Dermis blood vessel endothelial cell (primary cell): Measurements from ENCODE around the gene POLR2L. TPM values are rescaled to one million over a fixed set of nuclear protein-coding genes. Genes with fewer than 3 reads are reported as not detected.

ENCODE experiments used
- DNase-seq: peaks from one replicate; pipeline ENCODE4 v3.0.0; 2010
- total RNA-seq: library from RNA; depleted of rRNA; stranded (reverse); fragments of >200 nt; gene quantifications from 2 replicates; pipeline ENCODE4 v1.2.3, GENCODE V29; 2014

The POLR2L gene
- total RNA-seq: 81.9 and 193 TPM in 2 replicates

DNA sequence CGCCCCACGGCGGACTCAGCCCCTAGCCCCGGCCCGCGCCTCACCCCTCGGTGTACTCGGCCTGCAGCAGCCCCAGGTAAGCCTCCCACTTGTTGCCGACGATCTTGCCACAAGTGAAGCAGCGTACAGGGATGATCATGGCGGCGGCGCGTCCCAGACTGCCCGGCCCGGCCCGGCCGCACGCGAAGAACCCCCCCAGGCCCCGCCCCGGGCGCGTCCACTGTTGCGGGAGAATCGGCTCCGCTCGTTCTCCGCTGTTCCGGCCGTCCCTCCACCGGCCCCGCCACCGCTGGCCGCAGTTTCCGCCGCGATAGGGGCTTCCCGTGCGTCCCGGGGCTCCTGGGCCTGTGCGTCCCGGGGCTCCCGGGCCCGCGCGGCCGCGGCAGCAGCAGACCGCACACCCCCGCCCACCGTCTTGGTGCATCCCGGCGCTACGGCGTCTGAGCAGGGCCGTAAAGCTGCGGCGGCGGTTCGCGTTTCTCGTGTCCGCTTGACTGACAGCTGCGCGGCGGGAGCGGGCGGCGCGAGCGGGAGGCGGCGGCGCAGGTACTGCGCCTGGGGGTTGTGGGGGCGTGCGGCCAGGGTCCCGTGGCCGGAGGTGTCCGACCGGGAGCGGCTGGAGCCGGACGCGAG, at the start of gene POLR2L, which contains the start of gene TSPAN4:
Gene POLR2L (minus strand): TSS at position 160 of the 633 bp plus-strand sequence. CDS start 21 bp downstream, at position 139.
Gene TSPAN4 (plus strand): TSS at position 483 of the 633 bp plus-strand sequence. CDS start 7,453 bp downstream, outside the sequence.
- DNase-seq: peak; percentile 96

DNA sequence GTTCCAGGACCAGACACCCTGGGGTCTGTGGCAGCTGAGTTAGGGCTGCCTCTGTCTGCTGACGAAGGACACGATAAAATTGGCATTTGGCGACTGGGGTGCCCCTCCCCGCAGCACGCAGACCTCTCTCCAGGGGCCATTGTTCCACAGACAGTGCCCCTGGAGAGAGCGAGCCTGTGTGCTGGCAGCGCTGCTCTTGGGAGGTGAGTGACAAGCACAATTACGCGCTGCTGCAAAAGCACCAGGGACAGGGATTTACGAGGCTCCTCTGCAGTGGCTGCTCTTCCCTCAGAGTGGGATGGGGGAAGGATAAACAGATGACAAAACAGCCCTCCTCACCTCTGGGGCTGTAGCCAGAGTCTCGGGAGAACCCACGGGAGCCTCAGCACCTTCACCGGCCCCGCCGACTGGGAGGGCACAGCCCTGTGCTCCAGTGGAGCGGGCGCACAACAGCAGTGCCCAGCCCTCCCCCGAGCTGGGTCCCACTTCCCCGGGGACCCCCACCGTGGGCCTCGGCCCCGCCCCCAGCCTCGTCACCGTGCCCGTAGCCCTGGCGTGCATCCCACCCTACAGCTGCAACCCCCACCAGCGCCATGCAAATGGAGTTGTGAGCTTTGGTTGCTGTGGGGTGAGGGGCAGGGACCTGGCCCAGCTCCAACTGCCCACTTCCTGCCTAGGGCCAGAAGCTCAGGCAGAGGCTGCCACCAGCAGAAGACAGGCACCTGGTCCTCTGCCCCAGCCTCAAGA, 48.6 kb upstream of the POLR2L start:
- DNase-seq: no peak

DNA sequence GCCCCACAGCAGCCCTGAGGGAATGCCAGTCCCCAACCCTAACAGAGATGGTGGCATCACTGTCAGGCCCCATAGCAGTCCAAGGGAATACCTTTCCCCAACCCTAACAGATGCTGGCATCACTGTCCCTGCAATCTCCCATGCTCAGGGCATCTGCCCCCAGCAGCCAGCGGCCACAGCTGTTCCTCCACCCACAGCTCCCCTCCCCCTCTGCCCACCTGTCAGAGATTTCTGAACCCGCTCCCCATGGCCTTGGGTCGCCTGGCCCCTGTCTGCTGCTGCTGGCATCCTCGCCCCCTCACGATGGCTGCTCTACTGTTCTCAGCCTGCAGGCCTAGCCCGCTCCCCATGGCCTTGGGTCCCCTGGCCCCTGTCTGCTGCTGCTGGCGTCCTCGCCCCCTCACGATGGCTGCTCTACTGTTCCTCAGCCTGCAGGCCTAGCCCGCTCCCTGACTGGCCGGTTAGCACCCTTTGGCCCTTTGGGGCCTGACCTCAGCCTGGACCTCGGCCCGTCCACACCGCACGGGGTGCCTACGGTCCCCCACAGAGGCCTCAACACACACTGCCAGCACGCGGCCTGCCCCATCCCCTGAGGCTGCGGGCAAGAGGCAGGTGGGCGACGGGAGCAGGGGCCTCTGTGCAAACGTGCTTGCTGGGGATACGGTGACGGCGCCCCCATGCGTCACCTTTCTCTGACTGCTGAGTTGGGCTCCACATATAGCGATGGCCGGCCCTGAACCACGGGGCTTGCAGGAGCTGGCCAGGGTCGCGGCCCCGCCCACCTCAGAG, 47.6 kb upstream of the POLR2L start:
- DNase-seq: no peak

GRCh38 chr11:889257-889656, 46.9 kb upstream of the POLR2L start:
- DNase-seq: no peak

DNA sequence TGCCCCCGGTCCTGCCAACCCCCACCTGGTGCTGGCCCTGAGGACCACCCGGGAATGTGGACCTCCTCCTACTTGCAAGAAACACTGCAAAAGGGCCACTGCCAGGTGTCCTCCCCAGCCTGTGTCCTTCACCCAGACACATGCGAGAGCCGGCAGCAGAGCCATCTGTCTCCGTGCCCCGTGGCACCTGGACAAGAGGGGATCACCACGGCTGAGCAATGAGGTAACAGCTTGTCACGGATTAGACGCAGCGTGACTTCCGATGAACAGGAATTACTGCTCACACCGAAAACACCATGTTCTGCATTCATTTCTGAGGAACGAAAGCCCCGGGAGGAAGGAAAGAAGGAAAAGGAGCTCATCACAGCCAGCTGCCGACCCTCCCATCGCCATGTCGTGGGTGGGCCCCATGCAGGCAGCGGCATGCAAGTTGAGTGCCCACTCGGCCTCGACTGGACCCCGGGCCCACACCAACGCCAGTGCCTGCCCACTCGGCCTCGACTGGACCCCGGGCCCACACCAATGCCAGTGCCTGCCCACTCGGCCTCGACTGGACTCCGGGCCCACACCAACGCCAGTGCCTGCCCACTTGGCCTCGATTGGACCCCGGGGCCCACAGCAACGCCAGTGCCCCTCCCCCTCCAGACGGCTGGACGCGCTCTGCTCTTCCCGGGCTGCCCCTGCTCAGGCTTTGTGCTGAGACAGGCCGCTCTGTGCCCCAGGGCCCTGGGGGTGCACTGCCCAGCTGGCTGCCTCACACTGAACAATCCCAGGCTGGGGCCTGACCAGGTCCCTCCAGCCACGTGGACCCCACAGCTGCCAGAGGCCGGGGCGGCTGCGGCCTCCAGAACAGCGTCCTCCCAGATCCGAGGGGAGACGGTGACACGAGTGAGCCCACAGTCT, 46.2 kb upstream of the POLR2L start:
- no peak for DNase-seq

DNA sequence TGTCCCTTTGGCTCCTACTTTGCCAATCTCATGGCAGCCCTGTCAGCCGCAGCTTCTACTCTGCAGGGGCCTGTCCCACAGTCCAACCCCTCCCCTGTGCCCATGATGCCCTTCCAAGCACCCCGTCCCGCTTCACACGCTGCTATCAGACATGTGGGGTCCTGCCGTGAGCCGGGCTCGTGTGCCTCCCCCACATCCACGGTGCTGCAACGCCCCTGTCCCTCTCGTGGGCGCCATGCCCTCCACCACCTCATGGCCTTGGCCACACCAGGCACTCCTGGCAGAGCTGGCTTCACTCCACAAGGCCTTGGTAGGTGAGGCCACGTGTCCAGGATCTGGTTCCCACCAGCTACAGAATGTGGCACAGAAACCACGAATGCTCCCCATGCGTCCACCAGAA, 45.3 kb upstream of the POLR2L start:
- DNase-seq: no peak

GRCh38 chr11:886568-886967, 44.2 kb upstream of the POLR2L start:
- DNase-seq: no peak

DNA sequence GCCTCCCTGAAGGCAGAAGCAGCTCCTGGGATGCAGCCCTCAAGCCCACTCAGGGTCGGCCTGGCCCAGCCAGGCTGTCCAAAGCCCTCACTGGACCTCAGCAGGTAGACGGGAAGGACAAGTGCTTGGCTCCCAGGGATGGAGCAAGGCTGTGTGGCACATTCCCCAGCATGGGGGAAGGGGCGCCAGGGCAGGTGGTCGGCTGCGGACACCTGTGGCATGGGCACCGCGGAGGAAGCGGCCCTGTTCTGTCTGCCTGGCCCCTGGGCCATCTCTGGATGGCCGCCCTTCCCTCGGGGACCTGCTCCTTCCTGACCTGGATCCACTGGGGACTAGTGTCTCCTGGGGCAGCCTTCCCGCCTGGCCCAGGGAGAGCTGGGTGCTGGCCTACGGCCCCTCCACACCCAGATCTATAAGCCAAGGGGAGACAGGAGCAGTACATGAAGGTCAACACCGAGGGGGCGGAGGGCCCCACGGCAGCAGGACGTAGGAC, 42.3 kb upstream of the POLR2L start:
- no peak for DNase-seq

DNA sequence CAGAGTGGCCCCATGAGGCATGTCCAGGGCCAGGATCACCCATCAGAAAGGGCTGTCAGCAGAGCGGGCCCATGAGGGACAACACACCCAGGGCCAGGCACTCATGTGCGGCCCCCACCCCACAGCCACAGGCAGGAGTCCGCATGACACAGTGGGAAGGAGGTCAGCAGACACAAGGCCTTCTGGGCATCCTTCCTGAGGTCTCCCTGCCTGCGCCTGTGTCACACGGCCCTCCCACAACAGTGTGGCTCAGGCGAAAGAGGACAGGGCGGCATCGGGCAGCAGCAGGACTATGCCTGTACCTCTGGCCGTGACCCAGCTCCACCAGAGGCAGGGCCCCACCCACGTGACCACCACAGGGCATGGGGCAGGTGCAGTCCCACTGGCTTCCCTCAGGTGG, 41.2 kb upstream of the POLR2L start:
- no peak for DNase-seq

GRCh38 chr11:882596-882995, 40.3 kb upstream of the POLR2L start:
- DNase-seq: no peak

DNA sequence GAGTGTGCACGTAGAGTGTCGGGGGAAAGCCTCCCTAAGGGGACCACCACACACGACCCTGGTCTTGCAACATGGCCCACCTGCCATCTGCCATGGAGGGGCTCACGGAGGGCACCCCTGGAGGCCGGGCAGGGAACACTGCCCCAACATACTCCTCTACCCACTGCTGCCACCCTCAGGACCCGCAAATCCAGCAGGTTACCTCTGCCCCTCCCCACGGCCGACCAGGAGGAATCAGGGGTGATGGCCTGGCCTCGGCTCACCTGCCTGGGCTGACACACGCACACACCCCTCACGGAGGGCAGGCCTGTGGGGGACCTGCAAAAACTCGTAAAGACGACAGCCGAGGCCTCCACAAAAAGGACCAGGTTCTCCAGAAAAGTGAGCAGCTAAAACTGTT, 38.1 kb upstream of the POLR2L start:
- DNase-seq: no peak

DNA sequence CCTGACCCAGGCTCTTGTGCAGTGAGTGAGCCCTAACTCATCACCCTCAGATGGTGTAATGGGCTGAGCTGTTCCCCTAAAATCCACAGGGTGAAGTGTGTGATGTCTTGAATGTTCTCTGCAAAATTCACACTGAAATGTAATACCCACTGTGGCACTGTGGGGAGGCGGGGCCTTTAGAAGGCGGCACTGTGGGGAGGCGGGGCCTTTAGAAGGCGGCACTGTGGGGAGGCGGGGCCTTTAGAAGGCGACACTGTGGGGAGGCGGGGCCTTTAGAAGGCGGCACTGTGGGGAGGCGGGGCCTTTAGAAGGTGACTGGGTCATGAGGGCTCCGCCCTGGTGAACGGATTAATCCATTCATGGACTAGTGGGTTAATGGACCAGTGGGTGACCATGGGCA, 35.2 kb upstream of the POLR2L start:
- DNase-seq: peak; percentile 14

- no peak for DNase-seq
Measured at GRCh38 chr11:876545-876944, 34.2 kb upstream of the POLR2L start.

- no peak for DNase-seq
Measured at GRCh38 chr11:875769-876301, 33.5 kb upstream of the POLR2L start.

- DNase-seq: no peak
Measured at GRCh38 chr11:875203-875602, 32.9 kb upstream of the POLR2L start.

GRCh38 chr11:873706-874105, 31.4 kb upstream of the POLR2L start:
- DNase-seq: no peak

- DNase-seq: no peak
Measured at GRCh38 chr11:872799-873198, 30.5 kb upstream of the POLR2L start.

DNA sequence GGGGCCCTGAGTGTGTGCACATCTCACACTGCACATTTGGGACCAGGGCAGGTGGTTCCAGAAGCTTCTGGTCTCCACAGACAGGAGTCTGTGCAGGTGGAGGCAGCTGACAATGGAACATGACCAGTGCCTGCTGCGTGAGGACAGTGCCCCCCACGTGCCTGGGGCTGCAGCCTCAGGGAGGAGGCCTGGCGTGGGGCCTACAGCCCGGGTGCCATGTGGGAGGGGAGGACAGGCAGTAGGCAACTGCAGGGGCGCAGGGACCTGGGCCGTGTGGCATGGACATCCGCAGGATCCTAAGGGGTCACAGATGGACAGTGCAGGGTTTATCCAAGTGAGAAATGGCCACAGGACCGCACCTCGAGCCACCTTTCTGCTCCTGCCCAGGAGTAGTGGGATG, 29.1 kb upstream of the POLR2L start:
- DNase-seq: no peak

- DNase-seq: no peak
Measured at GRCh38 chr11:870418-870817, 28.1 kb upstream of the POLR2L start.

DNA sequence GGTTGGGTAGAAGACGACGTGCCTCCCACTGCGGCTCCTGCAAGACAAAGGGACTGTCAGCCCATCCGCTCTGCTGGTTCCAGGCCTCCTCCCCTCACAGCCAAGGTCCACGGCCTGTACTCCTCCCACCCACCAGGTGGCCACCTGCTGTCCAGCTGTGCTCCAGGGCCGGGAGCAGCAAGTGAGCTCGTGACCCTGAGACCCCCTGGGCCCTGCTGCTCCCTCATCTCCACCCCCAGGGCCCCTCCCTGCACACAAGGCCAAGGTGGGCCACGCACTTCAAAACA, 27.7 kb upstream of the POLR2L start:
- peak; percentile 36 for DNase-seq

DNA sequence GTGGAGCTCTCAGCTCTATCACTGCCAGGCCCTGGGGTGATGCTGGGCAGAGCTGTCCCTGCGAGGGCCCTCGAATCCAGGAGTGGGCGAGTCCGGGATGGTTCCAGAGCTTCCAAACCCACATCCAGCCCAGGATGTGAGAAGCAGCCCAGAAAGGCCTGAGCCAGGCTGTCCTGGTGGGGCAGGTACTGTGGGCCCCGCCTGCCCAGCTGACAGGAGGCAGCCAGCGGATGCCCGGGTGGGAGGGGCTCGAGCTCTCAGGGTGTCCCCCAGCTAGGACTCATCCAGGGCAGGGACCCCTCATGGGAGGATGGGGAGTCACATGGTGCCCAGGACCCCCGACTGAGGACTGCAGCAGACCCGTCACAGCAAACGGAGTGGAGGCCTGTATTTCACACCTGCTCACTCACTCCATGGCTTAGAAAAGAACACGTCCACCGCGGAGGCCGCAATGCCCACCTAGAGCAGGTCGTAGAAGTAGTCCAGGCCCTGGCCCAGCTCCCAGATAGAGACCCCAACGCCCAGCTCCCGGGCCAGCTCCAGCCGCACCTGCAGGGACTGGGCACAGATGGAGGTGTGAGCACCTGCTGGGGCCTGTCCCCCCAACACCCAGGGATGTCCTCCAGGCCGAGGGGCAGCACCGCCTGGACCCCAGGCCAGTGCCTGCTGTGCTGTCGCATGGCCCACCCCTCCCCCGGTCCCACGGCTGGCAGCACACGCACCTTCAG, 27.2 kb upstream of the POLR2L start:
- DNase-seq: no peak
